Measurements from ENCODE around the gene CDH4.

The CDH4 gene

DNA sequence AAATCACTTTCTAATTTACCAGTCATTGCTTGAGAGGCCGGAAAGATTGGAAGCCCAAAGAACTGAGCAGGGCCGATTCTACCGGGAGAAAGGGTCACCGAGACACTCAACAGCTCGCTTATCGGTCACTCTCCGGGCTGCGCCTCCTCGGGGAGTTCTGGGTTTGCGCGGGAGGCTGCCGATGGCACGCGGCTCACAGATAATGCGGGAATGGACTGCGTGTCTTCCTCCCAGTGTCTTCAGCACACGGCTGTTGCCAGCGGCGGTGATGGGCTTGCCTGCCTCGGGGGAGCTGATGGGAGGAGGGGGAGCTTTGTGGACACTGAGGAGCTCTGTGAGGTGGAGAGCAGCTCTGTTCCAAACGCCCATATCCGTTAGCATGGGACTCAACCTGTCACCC, 314.6 kb downstream of the CDH4 start:
- no peak for TF ChIP-seq CTCF (IDR thresholded peaks at IDR 0.05; ENCODE audit: control extremely low read depth, extremely low read depth, low read depth, missing control alignments)
- POLR2A ChIA-PET = no interaction called here
- CTCF ChIA-PET = no interaction called here
- no peak for DNase-seq (ENCODE audit: extremely low spot score)

DNA sequence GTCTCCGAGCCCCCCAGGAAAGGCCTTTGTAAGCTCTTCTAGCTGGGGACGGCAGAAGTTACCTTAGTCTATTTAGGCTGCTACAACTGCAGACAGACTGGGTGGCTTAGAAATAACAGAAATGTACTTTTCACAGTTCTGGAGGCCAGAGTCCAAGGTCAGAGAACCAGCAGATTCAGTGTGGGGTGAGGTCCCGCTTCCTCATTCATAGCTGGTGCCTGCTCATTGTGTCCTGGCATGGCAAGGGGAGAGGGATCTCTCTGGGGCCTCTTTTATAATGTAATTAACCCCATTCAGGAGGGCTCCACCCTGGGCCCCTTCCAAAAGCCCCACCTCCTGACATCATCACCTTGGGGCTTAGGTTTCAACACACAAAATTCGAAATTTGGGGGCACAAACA, 315.1 kb downstream of the CDH4 start:
- no peak for DNase-seq (ENCODE audit: extremely low spot score)
- ChIA-PET CTCF (no interaction called here), POLR2A (no interaction called here)
- no peak for TF ChIP-seq CTCF (IDR thresholded peaks at IDR 0.05; ENCODE audit: control extremely low read depth, extremely low read depth, low read depth, missing control alignments)

DNA sequence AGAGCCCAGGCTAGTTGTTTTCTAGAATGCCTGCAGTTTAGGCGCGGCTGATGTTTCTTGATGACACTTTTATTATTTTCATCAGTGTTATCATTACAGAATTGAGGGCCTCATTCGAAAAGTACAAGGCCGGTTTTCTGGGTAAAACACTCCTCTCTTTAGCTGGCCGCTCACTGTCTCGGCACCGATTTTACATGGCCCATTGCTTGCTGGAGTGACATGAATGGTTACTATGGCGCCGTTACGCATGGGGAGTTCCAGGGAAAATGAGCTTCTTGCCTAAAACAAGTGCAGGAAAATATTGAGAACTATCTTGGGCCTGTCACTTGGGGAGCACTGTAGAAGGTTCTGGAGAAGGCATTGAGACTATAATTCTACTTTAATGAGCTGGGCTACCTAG, 317.8 kb downstream of the CDH4 start:
- no peak for DNase-seq (ENCODE audit: extremely low spot score)
- POLR2A ChIA-PET = no interaction called here
- CTCF ChIA-PET = no interaction called here
- no peak for TF ChIP-seq CTCF (IDR thresholded peaks at IDR 0.05; ENCODE audit: control extremely low read depth, extremely low read depth, low read depth, missing control alignments)

GRCh38 chr20:61570646-61571195, 318.7 kb downstream of the CDH4 start:
- ChIA-PET CTCF (no interaction called here), POLR2A (no interaction called here)
- no peak for TF ChIP-seq CTCF (IDR thresholded peaks at IDR 0.05; ENCODE audit: control extremely low read depth, extremely low read depth, low read depth, missing control alignments)
- DNase-seq (ENCODE audit: extremely low spot score) = no peak

GRCh38 chr20:61571221-61571620, 319.2 kb downstream of the CDH4 start:
- no peak for TF ChIP-seq CTCF (IDR thresholded peaks at IDR 0.05; ENCODE audit: control extremely low read depth, extremely low read depth, low read depth, missing control alignments)
- DNase-seq (ENCODE audit: extremely low spot score) = no peak
- ChIA-PET POLR2A (no interaction called here), CTCF (no interaction called here)

GRCh38 chr20:61571916-61572711, 320.1 kb downstream of the CDH4 start:
- ChIA-PET POLR2A (no interaction called here), CTCF (no interaction called here)
- no peak for TF ChIP-seq CTCF (IDR thresholded peaks at IDR 0.05; ENCODE audit: control extremely low read depth, extremely low read depth, low read depth, missing control alignments)
- DNase-seq (ENCODE audit: extremely low spot score) = no peak
